Loucy (cell line): ENCODE data around the gene C12orf57.
A peak's percentile ranks its signal among the peaks of the same experiment; 100 is the strongest.

Experiments
- H2AFZ ChIP-seq: fragments of 200-600 bp; sonication (generic); 2 replicates; pipeline ENCODE4 v1.6.0; 2016; ENCODE audit warnings: antibody characterized with exemption, mild to moderate bottlenecking, low read length, moderate library complexity
- H3F3A ChIP-seq: fragments of 200-600 bp; 2 replicates; pipeline ENCODE4 v1.6.0; 2016; ENCODE audit warnings: antibody characterized with exemption, low read depth, mild to moderate bottlenecking
- H3K27me3 ChIP-seq: fragments of 200-600 bp; sonication (generic); 2 replicates; pipeline ENCODE4 v1.6.1; 2014; ENCODE audit warnings: low read length, mild to moderate bottlenecking; ENCODE audit not compliant: insufficient read depth, poor library complexity, severe bottlenecking
- H3K36me3 ChIP-seq: fragments of 200-600 bp; sonication (generic); 2 replicates; pipeline ENCODE4 v1.6.1; 2016; ENCODE audit warnings: low read length; ENCODE audit not compliant: insufficient read depth
- H3K4me1 ChIP-seq: fragments of 200-600 bp; sonication (generic); 2 replicates; pipeline ENCODE4 v1.5.1; 2014; ENCODE audit warnings: low read length, mild to moderate bottlenecking; ENCODE audit not compliant: insufficient read depth, poor library complexity, severe bottlenecking
- H3K4me2 ChIP-seq: fragments of 200-600 bp; sonication (generic); 2 replicates; pipeline ENCODE4 v1.6.0; 2014; ENCODE audit warnings: antibody characterized with exemption, low read length, low read depth, mild to moderate bottlenecking; ENCODE audit not compliant: poor library complexity, severe bottlenecking
- H3K4me3 ChIP-seq: fragments of 200-600 bp; sonication (generic); 2 replicates; pipeline ENCODE4 v1.5.1; 2014; ENCODE audit warnings: low read length, mild to moderate bottlenecking, mixed read lengths; ENCODE audit not compliant: poor library complexity, severe bottlenecking
- H3K79me2 ChIP-seq: fragments of 200-600 bp; sonication (generic); 2 replicates; pipeline ENCODE4 v1.6.1; 2014; ENCODE audit warnings: low read length; ENCODE audit not compliant: insufficient read depth
- H3K9ac ChIP-seq: fragments of 200-600 bp; sonication (generic); 2 replicates; pipeline ENCODE4 v1.6.0; 2014; ENCODE audit warnings: mild to moderate bottlenecking, low read depth, low read length, moderate library complexity; ENCODE audit not compliant: poor library complexity, severe bottlenecking
- H3K9me2 ChIP-seq: fragments of 200-600 bp; sonication (generic); replicated peaks from 2 replicates; pipeline ENCODE4 v1.6.1; 2016; ENCODE audit warnings: low read depth, low read length, mixed read lengths
- H3K9me3 ChIP-seq: fragments of 200-600 bp; sonication (generic); 2 replicates; pipeline ENCODE4 v1.6.1; 2014; ENCODE audit warnings: mild to moderate bottlenecking, antibody characterized with exemption, low read length, low read depth; ENCODE audit not compliant: insufficient read depth
- H4K20me1 ChIP-seq: fragments of 200-600 bp; sonication (generic); 2 replicates; pipeline ENCODE4 v1.6.0; 2014; ENCODE audit warnings: antibody characterized with exemption, low read length, mild to moderate bottlenecking; ENCODE audit not compliant: insufficient read depth, poor library complexity, severe bottlenecking
- CTCF ChIP-seq: fragments of 200-600 bp; sonication (generic); conservative IDR thresholded peaks from 2 replicates; pipeline ENCODE4 v1.5.1; 2014; ENCODE audit warnings: mild to moderate bottlenecking, antibody characterized with exemption, low read length
- EZH2phosphoT487 ChIP-seq: fragments of 200-600 bp; IDR thresholded peaks from 2 replicates; pipeline ENCODE4 v1.6.1; 2018; ENCODE audit warnings: antibody characterized with exemption, mild to moderate bottlenecking, moderate library complexity, borderline replicate concordance

Gene C12orf57

GRCh38 chr12:6899427-6899826 lies 44.4 kb upstream of the C12orf57 start:
- Histone ChIP-seq H3K27me3 (no peaks in the 10 kb centered on the region), H3K79me2 (no peaks in the 10 kb centered on the region), H3K9ac (no peak overlapping the region), H3K9me2 (no peaks in the 10 kb centered on the region), H3K4me1 (peaks cover 23% of the 10 kb centered on the region), H3K9me3 (no peaks in the 10 kb centered on the region), H3F3A (no peaks in the 10 kb centered on the region; the same call in 1 of the 2 replicates), H3K4me3 (no peak overlapping the region), H4K20me1 (no peaks in the 10 kb centered on the region), H2AFZ (no peak overlapping the region), H3K36me3 (no peaks in the 10 kb centered on the region), H3K4me2 (no peak overlapping the region)
- TF ChIP-seq CTCF = no peak

GRCh38 chr12:6899837-6900519 lies 43.8 kb upstream of the C12orf57 start:
- H3K27me3 ChIP-seq = no peaks in the 10 kb centered on the region
- TF ChIP-seq CTCF (no peak), EZH2phosphoT487 (no peak)
- peak overlapping the region; percentile 9 for H3K4me2 ChIP-seq
- H3K9me3 ChIP-seq = no peaks in the 10 kb centered on the region
- no peaks in the 10 kb centered on the region for H4K20me1 ChIP-seq
- no peaks in the 10 kb centered on the region for H3K9me2 ChIP-seq
- H3K9ac ChIP-seq = no peak overlapping the region
- no peak overlapping the region for H3K4me3 ChIP-seq
- H3K79me2 ChIP-seq = no peaks in the 10 kb centered on the region
- H3K36me3 ChIP-seq = no peaks in the 10 kb centered on the region
- H3F3A ChIP-seq = no peaks in the 10 kb centered on the region; the same call in 1 of the 2 replicates
- H2AFZ ChIP-seq = no peak overlapping the region
- peaks cover 26% of the 10 kb centered on the region for H3K4me1 ChIP-seq

- peaks cover 32% of the 10 kb centered on the region for H3K4me1 ChIP-seq
- H3K27me3 ChIP-seq = no peaks in the 10 kb centered on the region
- H3K4me2 ChIP-seq = no peak overlapping the region
- no peaks in the 10 kb centered on the region; the same call in 1 of the 2 replicates for H3F3A ChIP-seq
- TF ChIP-seq EZH2phosphoT487 = no peak
- no peak for TF ChIP-seq CTCF
- H3K79me2 ChIP-seq = no peaks in the 10 kb centered on the region
- H3K9me2 ChIP-seq = no peaks in the 10 kb centered on the region
- no peak overlapping the region for H2AFZ ChIP-seq
- no peak overlapping the region for H3K4me3 ChIP-seq
- no peaks in the 10 kb centered on the region for H3K36me3 ChIP-seq
- H4K20me1 ChIP-seq = no peaks in the 10 kb centered on the region
- no peak overlapping the region for H3K9ac ChIP-seq
- H3K9me3 ChIP-seq = no peaks in the 10 kb centered on the region
These were observed 41.4 kb upstream of the C12orf57 start for GRCh38 chr12:6902448-6902847.
